NCI-H510A treated with DMSO at 0.1 percent for 48 hours (cell line): ENCODE measurements around the gene MATN1.

Experiments
- DNase-seq: peaks from one replicate; lab custom pipeline; 2025; lab: John Stamatoyannopoulos, UW

The MATN1 gene

GRCh38 chr1:30680879-30681278, 42.5 kb downstream of the MATN1 start:
- no peak for DNase-seq

GRCh38 chr1:30680429-30680828, 43.0 kb downstream of the MATN1 start:
- no peak for DNase-seq

GRCh38 chr1:30679976-30680305, 43.4 kb downstream of the MATN1 start:
- DNase-seq = no peak

GRCh38 chr1:30679201-30679975, 44.0 kb downstream of the MATN1 start:
- DNase-seq = no peak

- no peak for DNase-seq
Observed at GRCh38 chr1:30678209-30678608, 45.2 kb downstream of the MATN1 start.

- DNase-seq = no peak
Observed at GRCh38 chr1:30677471-30677870, 45.9 kb downstream of the MATN1 start.

- no peak for DNase-seq
Observed at GRCh38 chr1:30675761-30676160, 47.6 kb downstream of the MATN1 start.

- no peak for DNase-seq
Observed at GRCh38 chr1:30675289-30675688, 48.1 kb downstream of the MATN1 start.

GRCh38 chr1:30673395-30673794, 50.0 kb downstream of the MATN1 start:
- DNase-seq = no peak

- DNase-seq = no peak
Observed at GRCh38 chr1:30672661-30673060, 50.7 kb downstream of the MATN1 start.

- no peak for DNase-seq
Observed at GRCh38 chr1:30670240-30671060, 52.9 kb downstream of the MATN1 start.

- no peak for DNase-seq
Observed at GRCh38 chr1:30668546-30669327, 54.6 kb downstream of the MATN1 start.

- DNase-seq = no peak
Observed at GRCh38 chr1:30668024-30668423, 55.4 kb downstream of the MATN1 start.

GRCh38 chr1:30666756-30667273, 56.6 kb downstream of the MATN1 start:
- no peak for DNase-seq

- DNase-seq = no peak
Observed at GRCh38 chr1:30665216-30666010, 58.0 kb downstream of the MATN1 start.

- no peak for DNase-seq
Observed at GRCh38 chr1:30664103-30664755, 59.2 kb downstream of the MATN1 start.

- no peak for DNase-seq
Observed at GRCh38 chr1:30663596-30664091, 59.7 kb downstream of the MATN1 start.

GRCh38 chr1:30662291-30662840, 61.0 kb downstream of the MATN1 start:
- no peak for DNase-seq

- DNase-seq = no peak
Observed at GRCh38 chr1:30661311-30661710, 62.1 kb downstream of the MATN1 start.
